Erythroblast (primary cell): ENCODE data around the gene EHMT1.

Experiments
- DNase-seq, 2 experiments: peaks; one replicate each; lab custom pipeline; 2025; lab: John Stamatoyannopoulos, UW
- GATA1 ChIP-seq: IDR thresholded peaks from 2 replicates; pipeline ENCODE4 v1.6.1; 2011; ENCODE audit warnings: low read depth, mild to moderate bottlenecking, control low read depth, low read length, moderate library complexity
- POLR2A ChIP-seq: IDR thresholded peaks from 2 replicates; pipeline ENCODE4 v1.6.1; 2011; ENCODE audit warnings: mild to moderate bottlenecking, low read length

The EHMT1 gene

DNA sequence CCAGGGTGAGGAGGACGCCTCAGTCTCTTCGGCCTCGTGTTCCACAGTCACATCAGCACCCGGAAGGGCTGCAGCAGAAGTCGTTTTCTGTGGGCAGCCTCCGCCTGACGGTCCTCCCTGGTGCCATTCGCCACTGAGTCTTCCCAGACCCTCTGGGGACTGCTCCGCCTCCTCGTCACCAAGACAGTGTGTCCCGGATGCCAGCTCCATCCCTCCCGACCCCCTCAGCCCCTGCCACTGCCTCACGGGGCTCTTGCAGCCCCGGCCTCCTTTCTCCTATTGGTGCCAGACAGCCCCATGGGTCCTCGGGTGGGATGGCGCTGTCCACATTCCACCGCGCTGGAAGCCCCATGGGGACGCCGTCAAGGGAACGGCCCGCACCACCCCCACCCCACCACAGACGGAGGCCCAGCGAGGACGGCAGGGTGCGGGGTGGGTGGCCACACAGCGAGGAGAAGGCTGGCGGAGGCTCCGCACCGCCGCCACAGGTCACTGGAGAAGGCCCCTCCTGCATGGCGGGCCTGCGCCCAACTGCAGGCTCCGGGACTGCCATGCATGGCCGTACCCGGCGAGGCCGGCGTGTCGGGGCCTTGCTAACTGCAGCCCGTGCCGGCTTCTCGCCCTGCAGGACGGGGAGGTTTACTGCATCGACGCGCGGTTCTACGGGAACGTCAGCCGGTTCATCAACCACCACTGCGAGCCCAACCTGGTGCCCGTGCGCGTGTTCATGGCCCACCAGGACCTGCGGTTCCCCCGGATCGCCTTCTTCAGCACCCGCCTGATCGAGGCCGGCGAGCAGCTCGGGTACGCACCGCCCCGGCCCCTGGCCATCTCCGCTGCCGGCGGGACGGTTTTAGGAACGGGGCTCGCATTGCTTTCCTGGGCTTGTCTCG lies 215.2 kb downstream of the EHMT1 start:
- DNase-seq, result no peak
- TF ChIP-seq GATA1, result no peak
- no peak for TF ChIP-seq POLR2A

DNA sequence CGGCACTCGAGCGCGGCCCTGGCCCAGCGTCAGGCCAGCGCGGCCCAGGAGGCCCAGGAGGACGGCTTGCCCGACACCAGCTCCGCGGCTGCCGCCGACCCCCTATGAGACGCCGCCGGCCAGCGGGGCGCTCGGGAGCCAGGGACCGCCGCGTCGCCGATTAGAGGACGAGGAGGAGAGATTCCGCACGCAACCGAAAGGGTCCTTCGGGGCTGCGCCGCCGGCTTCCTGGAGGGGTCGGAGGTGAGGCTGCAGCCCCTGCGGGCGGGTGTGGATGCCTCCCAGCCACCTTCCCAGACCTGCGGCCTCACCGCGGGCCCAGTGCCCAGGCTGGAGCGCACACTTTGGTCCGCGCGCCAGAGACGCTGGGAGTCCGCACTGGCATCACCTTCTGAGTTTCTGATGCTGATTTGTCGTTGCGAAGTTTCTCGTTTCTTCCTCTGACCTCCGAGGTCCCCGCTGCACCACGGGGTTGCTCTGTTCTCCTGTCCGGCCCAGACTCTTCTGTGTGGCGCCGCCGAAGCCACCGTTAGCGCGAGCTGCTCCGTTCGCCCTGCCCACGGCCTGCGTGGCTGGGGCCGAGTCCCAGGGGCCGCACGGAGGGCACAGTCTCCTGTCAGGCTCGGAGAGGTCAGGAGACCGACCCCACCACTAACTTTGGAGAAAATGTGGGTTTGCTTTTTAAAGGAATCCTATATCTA lies 216.2 kb downstream of the EHMT1 start:
- DNase-seq, result no peak
- TF ChIP-seq POLR2A, result no peak
- TF ChIP-seq GATA1, result no peak

DNA sequence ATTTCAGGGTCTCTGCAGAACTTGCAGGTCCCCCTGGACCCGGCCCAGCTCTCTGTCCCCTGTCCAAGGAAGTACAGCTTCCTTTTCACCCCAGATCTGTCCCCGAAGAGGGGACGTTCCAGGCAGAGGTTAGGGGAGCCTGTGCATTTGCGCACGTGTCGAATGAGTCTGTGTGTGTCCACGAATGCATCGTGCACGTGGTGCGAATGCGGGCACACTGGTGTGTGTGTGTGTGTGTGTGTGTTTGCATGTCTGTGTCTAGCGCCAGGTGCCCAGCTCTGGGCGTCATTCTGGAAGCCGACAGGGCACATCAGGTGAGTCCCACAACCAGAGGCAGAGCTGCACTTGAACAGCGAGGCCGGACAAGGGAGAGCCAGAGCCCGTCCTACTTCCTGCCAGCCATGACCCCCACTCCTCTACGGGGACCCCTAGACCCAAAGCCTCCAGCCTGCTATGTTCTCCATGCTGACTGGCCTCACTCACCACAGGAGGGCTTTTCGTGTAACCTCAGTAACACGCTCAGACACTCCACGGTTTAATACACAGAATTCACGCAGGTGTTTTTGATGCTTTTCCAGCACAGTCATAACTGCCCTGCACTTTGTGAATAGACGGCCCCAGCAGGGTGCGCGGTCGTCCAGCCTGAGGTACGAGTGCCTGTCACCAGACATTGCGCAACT lies 217.5 kb downstream of the EHMT1 start:
- no peak for TF ChIP-seq POLR2A
- no peak for TF ChIP-seq GATA1
- DNase-seq, result no peak

DNA sequence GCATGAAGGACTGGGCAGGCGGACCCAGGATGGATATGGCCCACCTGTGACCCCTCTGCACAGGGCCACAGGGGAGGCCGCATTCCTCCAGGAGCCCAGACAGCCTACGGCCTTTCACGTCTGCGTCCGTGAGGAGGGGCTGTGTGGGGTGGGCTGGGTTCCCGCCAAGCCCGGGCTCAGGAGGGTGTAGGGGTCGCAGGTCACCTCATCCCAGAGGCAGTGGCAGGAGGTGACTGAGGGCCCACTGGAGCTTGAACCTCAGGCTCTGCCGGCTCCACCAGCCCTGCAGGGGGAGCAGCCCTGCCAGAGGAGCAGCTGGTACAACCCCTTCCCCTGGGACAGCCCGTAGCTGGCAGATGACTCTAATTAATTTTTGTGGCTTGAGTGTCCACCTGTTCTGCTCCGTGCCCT lies 218.0 kb downstream of the EHMT1 start:
- TF ChIP-seq POLR2A, result no peak
- no peak for TF ChIP-seq GATA1
- DNase-seq, result no peak

DNA sequence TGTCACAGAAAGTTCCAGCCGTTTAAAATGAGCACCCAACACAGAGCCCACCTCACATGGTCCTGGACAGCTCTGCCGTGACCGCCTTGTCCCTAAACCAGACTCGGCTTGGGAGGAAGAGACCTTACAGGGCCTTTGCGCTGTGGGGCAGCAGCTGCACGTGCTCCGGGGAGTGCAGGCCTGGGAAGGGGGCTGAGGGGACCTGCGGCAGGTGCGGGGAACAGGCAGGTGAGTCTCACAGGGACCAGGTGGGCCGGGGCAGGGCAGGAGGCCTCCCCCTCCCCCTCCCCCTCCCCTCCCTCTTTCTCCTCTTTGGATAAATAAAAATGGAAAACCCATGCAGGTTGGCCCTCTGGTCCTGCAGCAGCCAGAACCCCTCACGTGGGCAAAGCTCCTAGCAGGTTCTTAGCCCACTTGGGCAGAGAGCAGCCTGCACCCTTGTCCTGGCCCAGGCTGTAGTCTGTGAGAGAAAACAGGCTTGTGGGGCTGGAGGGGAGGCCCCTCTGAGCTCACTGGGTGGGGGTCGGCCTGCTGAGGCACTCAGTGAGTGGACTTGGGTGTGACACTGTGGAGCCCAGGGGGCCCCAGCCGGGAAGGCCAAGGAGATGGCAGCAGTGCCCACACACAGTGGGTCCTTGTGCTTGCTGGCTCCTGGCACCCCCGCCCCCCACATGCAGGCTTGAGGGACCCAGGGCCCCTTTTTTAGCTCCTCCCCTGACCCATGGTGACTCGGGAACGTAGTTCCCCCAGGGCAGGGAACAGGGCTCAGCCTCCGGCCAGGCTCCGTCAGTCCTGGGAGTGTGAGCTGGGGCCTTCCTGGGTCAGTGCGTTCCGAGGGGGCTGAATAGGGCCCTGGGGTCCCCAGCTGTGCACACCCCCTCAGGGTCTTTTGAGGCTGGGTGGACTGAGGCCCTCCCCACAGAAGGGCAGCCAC lies 218.8 kb downstream of the EHMT1 start:
- no peak for DNase-seq
- TF ChIP-seq POLR2A, result no peak
- no peak for TF ChIP-seq GATA1

DNA sequence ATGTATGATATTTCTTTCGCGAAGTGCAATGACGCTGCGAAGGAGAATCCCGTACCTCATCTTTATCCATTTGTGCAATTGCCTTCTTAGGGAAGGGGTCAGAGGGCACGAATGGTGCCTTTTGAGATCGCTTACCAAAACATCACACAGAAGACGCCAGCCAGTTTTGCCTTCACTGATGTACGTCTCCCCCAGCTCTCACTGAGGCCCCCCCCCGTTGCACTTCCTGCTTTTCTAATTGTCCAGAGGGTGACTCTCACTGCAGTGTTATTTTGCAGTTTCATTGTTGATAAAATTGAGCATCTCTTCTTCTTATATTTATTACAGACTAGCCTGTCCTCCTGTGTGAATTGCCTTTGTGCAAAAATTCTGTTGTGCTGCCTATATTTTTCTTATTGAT lies 219.8 kb downstream of the EHMT1 start:
- DNase-seq, result no peak
- TF ChIP-seq GATA1, result no peak
- no peak for TF ChIP-seq POLR2A

DNA sequence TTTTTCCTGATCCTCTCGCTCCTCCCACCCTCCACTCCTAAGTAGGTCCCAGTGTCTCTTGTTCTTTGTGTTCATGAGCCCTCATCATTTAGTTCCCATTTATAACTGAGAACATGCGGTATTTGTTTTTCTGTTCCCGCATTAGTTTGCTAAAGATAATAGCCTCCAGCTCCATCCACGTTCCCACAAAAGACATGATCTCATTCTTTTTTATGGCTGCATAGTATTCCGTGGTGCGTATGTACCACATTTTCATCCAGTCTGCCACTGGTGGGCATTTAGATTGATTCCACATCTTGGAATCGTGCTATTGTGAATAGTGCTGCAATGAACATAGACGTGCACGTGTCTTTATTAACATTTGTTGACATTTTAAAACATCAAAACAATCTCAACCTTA lies 224.6 kb downstream of the EHMT1 start:
- no peak for DNase-seq
- TF ChIP-seq GATA1 (no peak), POLR2A (no peak)

DNA sequence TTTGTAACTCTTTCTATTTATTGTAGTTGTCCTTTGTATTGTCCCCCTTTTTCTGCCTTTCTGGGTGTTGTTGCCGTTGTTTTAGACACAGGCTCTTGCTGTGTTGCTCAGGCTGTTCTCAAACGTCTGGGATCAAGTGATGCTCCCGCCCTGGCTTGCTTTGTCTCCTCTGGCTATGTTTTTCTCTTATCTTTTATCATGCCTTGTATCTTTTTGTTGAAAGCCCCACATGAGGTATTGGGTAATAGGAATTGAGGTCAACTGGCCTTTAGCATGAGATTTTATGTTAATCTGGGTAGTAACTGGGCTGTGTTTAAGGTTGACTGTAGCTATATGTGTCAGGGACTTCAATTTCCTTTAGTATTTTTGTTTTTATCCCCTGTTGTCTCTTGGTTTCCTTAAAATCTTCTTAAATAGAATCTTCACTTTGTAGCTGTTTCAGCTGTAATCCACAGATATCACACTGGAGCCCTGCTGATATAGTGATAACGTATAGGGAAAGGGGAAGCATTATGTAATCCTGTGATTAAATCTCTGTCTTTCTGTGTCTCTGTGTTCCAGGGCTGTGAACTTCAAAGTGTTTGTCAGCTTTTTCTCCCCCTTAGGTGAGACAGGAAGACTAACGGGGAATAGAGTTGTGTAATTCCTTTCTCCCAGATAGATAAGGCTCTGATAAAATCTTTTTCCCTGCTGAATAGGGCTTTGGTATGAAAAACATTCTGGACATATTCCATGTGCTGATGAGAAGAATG lies 232.9 kb downstream of the EHMT1 start:
- DNase-seq, result no peak
- TF ChIP-seq GATA1, result no peak
- TF ChIP-seq POLR2A, result no peak

DNA sequence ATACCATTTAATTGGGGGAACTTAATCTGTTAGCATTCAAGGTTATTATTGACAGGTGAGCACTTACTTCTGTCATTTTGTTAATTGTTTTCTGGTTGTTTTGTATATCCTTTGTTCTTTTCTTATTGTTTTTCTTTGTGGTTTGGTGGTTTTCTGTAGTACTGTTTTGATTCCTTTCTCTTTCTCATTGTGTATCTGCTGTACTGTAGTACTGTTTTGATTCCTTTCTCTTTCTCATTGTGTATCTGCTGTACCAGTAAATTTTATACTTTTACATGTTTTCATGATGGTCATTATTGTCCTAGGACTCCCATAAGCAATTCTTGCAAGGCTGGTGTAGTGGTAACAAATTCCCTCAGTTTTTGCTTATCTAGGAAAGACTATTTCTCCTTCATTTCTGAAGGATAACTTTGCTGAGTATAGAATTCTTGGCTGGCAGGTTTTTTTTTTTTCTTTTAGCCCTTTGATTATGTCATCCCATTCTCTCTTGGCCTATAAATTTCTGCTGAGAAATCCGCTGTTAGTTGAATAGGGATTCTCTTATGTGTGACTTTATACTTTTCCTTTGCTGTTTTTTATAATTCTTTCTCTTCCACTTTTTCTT lies 234.7 kb downstream of the EHMT1 start:
- TF ChIP-seq POLR2A (no peak), GATA1 (no peak)
- no peak for DNase-seq

DNA sequence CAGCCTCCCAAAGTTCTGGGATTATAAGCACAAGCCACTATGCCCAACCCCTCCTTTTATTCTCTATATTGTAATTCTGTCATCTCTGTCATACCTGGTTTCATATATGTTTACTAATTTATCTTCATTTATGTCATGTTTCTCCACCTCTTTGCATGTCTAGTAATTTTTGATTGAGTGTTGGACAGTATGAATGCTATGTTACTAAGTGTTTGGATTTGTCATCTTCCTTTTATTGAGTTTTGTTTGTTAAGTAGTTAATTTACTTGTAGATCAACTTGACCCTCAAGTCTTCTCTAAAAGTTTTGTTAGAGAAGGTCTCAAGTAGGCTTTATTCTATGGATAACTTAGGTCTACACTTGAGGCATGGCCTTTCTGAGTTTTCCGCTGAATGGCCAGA lies 241.6 kb downstream of the EHMT1 start:
- no peak for DNase-seq
- TF ChIP-seq GATA1 (no peak), POLR2A (no peak)

DNA sequence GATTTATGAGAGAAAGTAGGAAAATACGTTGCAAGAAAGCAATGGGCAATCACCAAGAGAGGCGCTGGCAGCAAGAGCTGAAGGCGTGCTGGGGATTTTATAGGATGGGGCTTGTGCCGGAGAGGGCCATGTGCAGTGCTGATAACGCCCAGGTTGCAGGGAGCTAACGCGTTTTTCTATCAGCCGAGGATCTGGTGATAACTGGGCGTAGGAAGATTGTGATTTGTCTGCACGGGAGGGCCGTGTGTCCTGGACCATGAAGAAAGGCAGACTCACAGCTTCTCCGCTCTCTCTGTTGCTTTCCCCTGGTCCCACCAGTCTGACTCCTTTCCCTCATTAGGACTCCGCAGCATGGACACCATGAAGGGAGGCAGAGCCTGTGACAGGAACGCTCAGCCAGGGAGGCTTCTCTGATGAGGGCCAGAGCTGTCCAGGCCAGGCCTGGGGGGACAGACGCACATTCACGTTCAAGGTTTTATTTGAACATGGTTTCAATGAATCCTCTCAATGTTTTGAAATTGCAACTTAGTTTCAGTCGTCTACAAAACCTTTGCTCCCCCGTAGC lies 246.9 kb downstream of the EHMT1 start:
- TF ChIP-seq GATA1 (no peak), POLR2A (no peak)
- DNase-seq, result no peak
